Measurements from ENCODE around the gene RAB7A.
"Not testable (repeated sequence)": the region's sequence is repeated elsewhere in the genome, so short reads cannot be mapped to it uniquely, and the experiment has no call there.

RAB7A gene

DNA sequence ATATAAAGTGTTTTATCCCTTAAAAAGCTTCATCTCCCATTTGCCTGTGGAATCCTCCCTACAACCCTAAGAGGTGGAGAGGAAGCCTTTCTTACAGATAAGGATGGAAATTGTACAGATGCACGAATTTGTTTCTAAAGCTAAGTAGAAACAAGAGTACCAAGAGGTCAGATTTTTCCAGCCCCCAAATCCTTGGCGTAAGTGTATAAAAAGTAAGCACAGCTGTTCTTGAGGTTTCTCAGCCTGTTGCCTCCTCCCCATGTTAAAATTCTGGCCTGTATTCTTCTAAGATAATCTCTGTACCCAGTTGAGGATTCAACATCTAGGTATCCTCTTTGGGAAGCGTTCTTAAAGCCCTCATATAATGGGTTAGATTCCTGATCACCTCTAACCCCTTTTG, 34.9 kb downstream of the RAB7A start:
- H3K27ac ChIP-seq: no peak overlapping the region
- no peak for TF ChIP-seq ZFX (IDR thresholded peaks at IDR 0.05)
- TF ChIP-seq, protein P1, sequence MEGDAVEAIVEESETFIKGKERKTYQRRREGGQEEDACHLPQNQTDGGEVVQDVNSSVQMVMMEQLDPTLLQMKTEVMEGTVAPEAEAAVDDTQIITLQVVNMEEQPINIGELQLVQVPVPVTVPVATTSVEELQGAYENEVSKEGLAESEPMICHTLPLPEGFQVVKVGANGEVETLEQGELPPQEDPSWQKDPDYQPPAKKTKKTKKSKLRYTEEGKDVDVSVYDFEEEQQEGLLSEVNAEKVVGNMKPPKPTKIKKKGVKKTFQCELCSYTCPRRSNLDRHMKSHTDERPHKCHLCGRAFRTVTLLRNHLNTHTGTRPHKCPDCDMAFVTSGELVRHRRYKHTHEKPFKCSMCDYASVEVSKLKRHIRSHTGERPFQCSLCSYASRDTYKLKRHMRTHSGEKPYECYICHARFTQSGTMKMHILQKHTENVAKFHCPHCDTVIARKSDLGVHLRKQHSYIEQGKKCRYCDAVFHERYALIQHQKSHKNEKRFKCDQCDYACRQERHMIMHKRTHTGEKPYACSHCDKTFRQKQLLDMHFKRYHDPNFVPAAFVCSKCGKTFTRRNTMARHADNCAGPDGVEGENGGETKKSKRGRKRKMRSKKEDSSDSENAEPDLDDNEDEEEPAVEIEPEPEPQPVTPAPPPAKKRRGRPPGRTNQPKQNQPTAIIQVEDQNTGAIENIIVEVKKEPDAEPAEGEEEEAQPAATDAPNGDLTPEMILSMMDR (conservative IDR thresholded peaks at IDR 0.05): no peak

- TF ChIP-seq, protein P1 (conservative IDR thresholded peaks at IDR 0.05): no peak
- TF ChIP-seq ZFX (IDR thresholded peaks at IDR 0.05): no peak
- H3K27ac ChIP-seq: no peak overlapping the region
Measured at GRCh38 chr3:128761392-128761791, 35.4 kb downstream of the RAB7A start.

- TF ChIP-seq, protein P1 (conservative IDR thresholded peaks at IDR 0.05): no peak
- no peak for TF ChIP-seq ZFX (IDR thresholded peaks at IDR 0.05)
Measured at GRCh38 chr3:128763967-128764366, 38.0 kb downstream of the RAB7A start.

GRCh38 chr3:128764863-128765262, 38.9 kb downstream of the RAB7A start:
- H3K27ac ChIP-seq: no peak overlapping the region
- TF ChIP-seq, protein P1 (conservative IDR thresholded peaks at IDR 0.05): no peak
- TF ChIP-seq ZFX (IDR thresholded peaks at IDR 0.05): no peak

More at GRCh38 chr3:128763967-128764366, 38.0 kb downstream of the RAB7A start:
- H3K27ac ChIP-seq: no peak overlapping the region

DNA sequence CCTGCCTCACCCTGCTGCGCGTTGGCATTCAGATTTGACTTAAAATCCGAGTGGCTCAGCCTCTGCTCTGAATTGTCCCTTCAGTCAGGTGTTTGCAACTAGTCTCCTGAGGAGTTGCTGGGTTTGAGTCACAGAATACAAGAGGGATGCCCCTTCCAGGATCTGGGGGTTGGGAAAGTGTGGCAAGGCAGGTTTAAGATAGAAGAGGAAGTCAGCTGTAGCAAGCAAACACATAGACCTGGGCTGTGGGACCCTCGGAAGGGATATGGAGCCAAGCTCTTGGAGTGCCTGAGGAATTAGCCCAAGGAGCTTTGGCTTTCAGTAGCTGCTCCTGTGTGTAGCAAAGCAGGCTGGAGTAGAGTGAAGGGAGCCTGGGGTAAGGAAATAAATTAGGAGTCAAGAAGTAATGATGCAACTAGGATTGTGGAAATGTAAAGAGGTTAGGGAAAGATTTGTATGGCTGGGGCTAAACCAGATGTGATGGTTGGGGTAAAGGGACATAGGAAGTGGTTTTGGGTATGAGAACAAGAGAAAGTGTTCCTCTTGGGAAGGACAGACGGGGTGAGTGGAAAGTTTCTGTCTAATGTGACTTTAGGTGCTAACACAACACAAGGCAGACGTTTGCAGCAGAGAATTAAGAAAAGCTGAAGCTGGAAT, 41.2 kb downstream of the RAB7A start:
- H3K27ac ChIP-seq: no peak overlapping the region

GRCh38 chr3:128768471-128768870, 42.5 kb downstream of the RAB7A start:
- no peak for TF ChIP-seq ZFX (IDR thresholded peaks at IDR 0.05)
- TF ChIP-seq, protein P1 (conservative IDR thresholded peaks at IDR 0.05): no peak
- no peak overlapping the region for H3K27ac ChIP-seq

More for the DNA sequence above, 41.2 kb downstream of the RAB7A start:
- TF ChIP-seq, protein P1 (conservative IDR thresholded peaks at IDR 0.05): no peak
- TF ChIP-seq ZFX (IDR thresholded peaks at IDR 0.05): no peak

- no peak overlapping the region for H3K27ac ChIP-seq
- TF ChIP-seq, protein P1 (conservative IDR thresholded peaks at IDR 0.05): no peak
- no peak for TF ChIP-seq ZFX (IDR thresholded peaks at IDR 0.05)
Measured at GRCh38 chr3:128770387-128770786, 44.4 kb downstream of the RAB7A start.

- not testable (repeated sequence) for H3K27ac ChIP-seq
Measured at GRCh38 chr3:128773189-128773588, 47.2 kb downstream of the RAB7A start.

DNA sequence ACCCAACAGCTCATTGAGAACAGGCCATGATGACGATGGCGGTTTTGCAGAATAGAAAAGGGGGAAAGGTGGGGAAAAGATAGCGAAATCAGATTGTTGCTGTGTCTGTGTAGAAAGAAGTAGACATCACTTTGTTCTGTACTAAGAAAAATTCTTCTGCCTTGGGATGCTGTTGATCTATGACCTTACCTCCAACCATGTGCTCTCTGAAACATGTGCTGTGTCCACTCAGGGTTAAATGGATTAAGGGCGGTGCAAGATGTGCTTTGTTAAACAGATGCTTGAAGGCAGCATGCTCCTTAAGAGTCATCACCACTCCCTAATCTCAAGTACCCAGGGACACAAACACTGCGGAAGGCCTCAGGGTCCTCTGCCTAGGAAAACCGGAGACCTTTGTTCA, 47.6 kb downstream of the RAB7A start:
- not testable (repeated sequence) for H3K27ac ChIP-seq
